Mammary epithelial cell (primary cell): Measurements from ENCODE around the gene MATN1.

Source experiments
- EZH2 ChIP-seq: IDR thresholded peaks from 2 replicates; pipeline ENCODE4 v1.6.1; 2012; ENCODE audit warnings: low read length, inconsistent platforms, borderline replicate concordance
- TF ChIP-seq, protein P1 (sequence below), 2 donors: IDR thresholded peaks in 1 of 2; conservative IDR thresholded peaks in 1 of 2; 2 replicates each; pipeline ENCODE4 v1.5.1; 2011 to 2012; ENCODE audit warnings: inconsistent platforms in 2 of 2, low read length in 2 of 2, mild to moderate bottlenecking in 2 of 2, control low read depth in 1 of 2, low read depth in 1 of 2; ENCODE audit not compliant: insufficient read depth in 1 of 2; ENCODE audit errors: extremely low read depth in 1 of 2

GRCh38 chr1:30675761-30676160, 47.6 kb downstream of the MATN1 start:
- TF ChIP-seq, protein P1, sequence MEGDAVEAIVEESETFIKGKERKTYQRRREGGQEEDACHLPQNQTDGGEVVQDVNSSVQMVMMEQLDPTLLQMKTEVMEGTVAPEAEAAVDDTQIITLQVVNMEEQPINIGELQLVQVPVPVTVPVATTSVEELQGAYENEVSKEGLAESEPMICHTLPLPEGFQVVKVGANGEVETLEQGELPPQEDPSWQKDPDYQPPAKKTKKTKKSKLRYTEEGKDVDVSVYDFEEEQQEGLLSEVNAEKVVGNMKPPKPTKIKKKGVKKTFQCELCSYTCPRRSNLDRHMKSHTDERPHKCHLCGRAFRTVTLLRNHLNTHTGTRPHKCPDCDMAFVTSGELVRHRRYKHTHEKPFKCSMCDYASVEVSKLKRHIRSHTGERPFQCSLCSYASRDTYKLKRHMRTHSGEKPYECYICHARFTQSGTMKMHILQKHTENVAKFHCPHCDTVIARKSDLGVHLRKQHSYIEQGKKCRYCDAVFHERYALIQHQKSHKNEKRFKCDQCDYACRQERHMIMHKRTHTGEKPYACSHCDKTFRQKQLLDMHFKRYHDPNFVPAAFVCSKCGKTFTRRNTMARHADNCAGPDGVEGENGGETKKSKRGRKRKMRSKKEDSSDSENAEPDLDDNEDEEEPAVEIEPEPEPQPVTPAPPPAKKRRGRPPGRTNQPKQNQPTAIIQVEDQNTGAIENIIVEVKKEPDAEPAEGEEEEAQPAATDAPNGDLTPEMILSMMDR (conservative IDR thresholded peaks at IDR 0.05 in 1 of 2, IDR thresholded peaks at IDR 0.05 in 1 of 2; ENCODE audit: extremely low read depth in 1 of 2, insufficient read depth in 1 of 2, low read depth in 1 of 2, low read length in 2 of 2), result no peak
- TF ChIP-seq EZH2, result no peak
